Naive thymus-derived CD8-positive, alpha-beta T cell (primary cell): ENCODE data around the gene EREG. TPM values are rescaled to one million over a fixed set of nuclear protein-coding genes. Genes with fewer than 3 reads are reported as not detected.

Experiments used
- ATAC-seq, 2 donors: fragments of 150-1000 bp; cut with Tn5 transposase in 1 of 2; sonication (Bioruptor Pico), chemical (Tn5 transposase) in 1 of 2; 1 replicate in 1 of 2; 2 replicates in 1 of 2; pipeline ENCODE4 v1.10.0; 2021; ENCODE audit warnings: mild to moderate bottlenecking in 2 of 2, moderate library complexity in 2 of 2
- POLR2A ChIA-PET: fragments of 350-600 bp; sonication (Branson Sonifier 250); formaldehyde crosslinking; loops from one replicate; lab custom pipeline; 2021; ENCODE audit warnings: antibody characterized with exemption; lab: Charles Lee
- DNase-seq, 10 donors: peaks; one replicate each; pipeline versions ENCODE4 v3.0.0 to v3.0.0-alpha.2; 2020 to 2022
- H3K27ac Mint-ChIP-seq, 10 donors: one replicate each; pipeline ENCODE4 v1.8.0; 2020 to 2022; ENCODE audit warnings: mild to moderate bottlenecking in 10 of 10, mixed read lengths in 10 of 10, moderate library complexity in 4 of 10, inconsistent platforms in 1 of 10
- H3K27me3 Mint-ChIP-seq, 5 donors: one replicate each; pipeline ENCODE4 v1.8.0; 2021 to 2022; ENCODE audit warnings: mixed read lengths in 5 of 5
- H3K36me3 Mint-ChIP-seq, 3 donors: one replicate each; pipeline ENCODE4 v1.8.0; 2020 to 2022; ENCODE audit warnings: mixed read lengths in 3 of 3, mild to moderate bottlenecking in 2 of 3, inconsistent platforms in 1 of 3
- H3K4me1 Mint-ChIP-seq, 4 donors: one replicate each; pipeline ENCODE4 v1.8.0; 2021 to 2022; ENCODE audit warnings: mixed read lengths in 4 of 4
- H3K4me3 Mint-ChIP-seq, 10 donors: one replicate each; pipeline ENCODE4 v1.8.0; 2020 to 2022; ENCODE audit warnings: mild to moderate bottlenecking in 10 of 10, mixed read lengths in 10 of 10, moderate library complexity in 6 of 10, inconsistent platforms in 1 of 10
- H3K9me3 Mint-ChIP-seq, 9 donors: one replicate each; pipeline ENCODE4 v1.8.0; 2020 to 2022; ENCODE audit warnings: mixed read lengths in 9 of 9, mild to moderate bottlenecking in 3 of 9, inconsistent platforms in 1 of 9, moderate library complexity in 1 of 9
- polyA plus RNA-seq, 3 donors: library from polyadenylated mRNA; unstranded; fragments of 300-500 nt; fragmentation: Illumina TruSeq; gene quantifications; one replicate each; pipeline ENCODE4 v1.2.3, GENCODE V29; 2021
- total RNA-seq, 8 experiments: library from RNA in 2 of 8; stranded (reverse) in 2 of 8; gene quantifications; one replicate each; pipeline ENCODE4 v1.2.3 and lab custom pipeline; 2021 to 2026

EREG gene
- total and polyA plus RNA-seq, 5 experiments from 2014 or later: not detected

GRCh38 chr4:74361671-74362070 lies 3.3 kb upstream of the EREG start:
- ATAC-seq: no peak
- Mint-ChIP-seq H3K36me3 (no peaks in the 10 kb centered on the region), H3K4me3 (no peak overlapping the region), H3K9me3 (no peaks in the 10 kb centered on the region), H3K27ac (no peak overlapping the region), H3K4me1 (peaks cover 9 to 17% (median 15%) of the 10 kb centered on the region in 4 donors), H3K27me3 (peaks cover 27 to 41% (median 35%) of the 10 kb centered on the region in 5 donors)
- DNase-seq: no peak
- POLR2A ChIA-PET: no interaction called here

DNA sequence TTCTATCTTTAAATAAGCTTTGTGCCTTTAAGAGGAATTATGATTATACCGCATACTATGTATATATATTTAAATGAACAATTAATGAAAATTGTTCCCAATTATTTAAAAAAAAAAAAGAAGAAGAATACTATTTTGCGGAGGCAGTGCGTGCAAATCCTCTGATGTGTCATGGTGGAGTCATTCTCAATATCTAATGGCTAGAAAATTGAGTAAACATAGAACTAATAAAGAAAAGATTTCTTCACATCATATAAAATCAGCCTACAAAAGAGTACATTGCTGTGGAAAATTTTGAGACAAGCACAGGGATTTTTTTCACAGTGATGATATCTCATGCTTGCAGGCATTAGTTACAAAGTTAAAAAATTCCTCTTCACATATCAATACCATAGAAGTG lies 2.6 kb upstream of the EREG start:
- DNase-seq (no peak), ATAC-seq (no peak)
- Mint-ChIP-seq H3K9me3 (no peaks in the 10 kb centered on the region), H3K4me1 (peaks cover 9 to 17% (median 15%) of the 10 kb centered on the region in 4 donors), H3K36me3 (no peaks in the 10 kb centered on the region), H3K27ac (no peak overlapping the region), H3K4me3 (no peak overlapping the region), H3K27me3 (peaks cover 30 to 48% (median 39%) of the 10 kb centered on the region in 5 donors)
- POLR2A ChIA-PET: no interaction called here

GRCh38 chr4:74364256-74364651 lies 691 bp upstream of the EREG start:
- peak overlapping the region in 7 of 10 donors; percentile 38 to 83 (median 78) for H3K4me3 Mint-ChIP-seq

GRCh38 chr4:74365761-74366160 lies 816 bp downstream of the EREG start:
- Mint-ChIP-seq H3K9me3 (no peaks in the 10 kb centered on the region), H3K4me1 (peaks cover 9 to 17% (median 15%) of the 10 kb centered on the region in 4 donors), H3K27ac (no peak overlapping the region), H3K27me3 (peaks cover 31 to 57% (median 39%) of the 10 kb centered on the region in 5 donors), H3K36me3 (no peaks in the 10 kb centered on the region), H3K4me3 (peak overlapping the region in 3 of 10 donors; percentile 8 to 79 (median 46))
- POLR2A ChIA-PET: no interaction called here
- DNase-seq: no peak
- no peak for ATAC-seq

More at GRCh38 chr4:74364256-74364651, 691 bp upstream of the EREG start:
- peaks cover 9 to 17% (median 15%) of the 10 kb centered on the region in 4 donors for H3K4me1 Mint-ChIP-seq
- H3K9me3 Mint-ChIP-seq: no peaks in the 10 kb centered on the region
- H3K36me3 Mint-ChIP-seq: no peaks in the 10 kb centered on the region
- POLR2A ChIA-PET: no interaction called here
- peaks cover 31 to 57% (median 39%) of the 10 kb centered on the region in 5 donors for H3K27me3 Mint-ChIP-seq
- peak overlapping the region in 1 of 10 donors; percentile 45 for H3K27ac Mint-ChIP-seq
- ATAC-seq: peak in 1 of 2 donors; percentile 7
- no peak for DNase-seq

DNA sequence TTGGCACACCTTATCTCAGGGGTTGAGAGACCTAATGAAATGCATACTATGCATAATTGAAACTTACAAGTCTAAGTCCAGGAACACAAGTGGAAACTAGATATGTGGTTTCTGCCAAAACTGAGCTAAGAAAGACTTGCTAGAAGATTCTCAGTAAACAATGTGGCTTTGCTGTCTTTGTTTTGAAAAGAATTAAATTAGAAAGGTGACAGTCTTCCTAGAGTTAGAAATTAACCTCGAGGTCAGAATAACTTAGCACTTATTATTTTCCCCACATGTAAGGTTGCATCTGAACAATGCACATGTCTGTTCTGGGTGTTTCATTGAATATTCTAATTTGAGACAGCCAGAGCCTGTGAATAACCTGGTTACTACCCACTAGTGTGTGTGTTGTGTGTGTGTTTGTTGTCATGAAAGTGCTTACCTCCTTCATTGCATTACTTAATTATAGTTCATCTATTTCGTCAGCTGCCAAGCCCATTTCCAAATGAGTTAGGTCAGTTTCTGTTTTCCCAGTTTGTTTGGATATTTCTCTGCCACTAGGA lies 1.5 kb downstream of the EREG start:
- DNase-seq (no peak), ATAC-seq (no peak)
- Mint-ChIP-seq H3K27ac (no peak overlapping the region), H3K27me3 (peaks cover 31 to 62% (median 39%) of the 10 kb centered on the region in 5 donors), H3K4me3 (no peak overlapping the region), H3K9me3 (no peaks in the 10 kb centered on the region), H3K4me1 (peaks cover 9 to 17% (median 15%) of the 10 kb centered on the region in 4 donors), H3K36me3 (no peaks in the 10 kb centered on the region)
- POLR2A ChIA-PET: no interaction called here

DNA sequence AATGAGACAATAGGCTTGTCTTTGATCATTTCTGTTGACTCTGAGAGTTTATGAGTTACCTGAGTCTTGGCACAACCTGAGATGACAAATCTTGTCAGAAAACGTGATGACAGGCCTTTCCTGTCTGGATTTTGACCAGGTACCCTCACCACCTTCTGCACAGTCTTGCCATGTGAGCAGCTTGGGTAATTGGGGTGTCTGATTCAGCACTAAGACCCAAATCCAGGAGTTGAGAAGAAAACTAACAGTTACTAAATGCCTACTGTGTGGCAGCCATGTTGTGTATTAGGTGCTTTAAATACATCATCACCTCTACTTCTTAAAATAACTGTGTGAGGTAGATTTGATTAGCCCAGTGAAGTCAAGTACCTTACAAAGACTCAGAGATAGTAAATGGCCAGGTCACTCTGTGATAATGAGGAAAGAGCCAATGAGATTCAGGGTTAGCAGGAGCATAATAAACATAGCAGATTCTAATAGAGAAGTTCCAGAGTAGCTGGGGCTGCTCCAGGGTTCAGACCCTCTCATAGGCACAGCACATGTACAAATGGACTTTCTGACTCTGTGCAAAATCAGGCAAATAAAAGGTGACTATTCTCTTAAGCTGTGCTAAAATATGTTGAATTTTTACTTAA lies 2.8 kb downstream of the EREG start:
- no peaks in the 10 kb centered on the region for H3K9me3 Mint-ChIP-seq
- peaks cover 32 to 67% (median 42%) of the 10 kb centered on the region in 5 donors for H3K27me3 Mint-ChIP-seq
- no peak overlapping the region for H3K4me3 Mint-ChIP-seq
- peaks cover 9 to 17% (median 15%) of the 10 kb centered on the region in 4 donors for H3K4me1 Mint-ChIP-seq
- ATAC-seq: no peak
- POLR2A ChIA-PET: no interaction called here
- DNase-seq: no peak
- no peak overlapping the region for H3K27ac Mint-ChIP-seq
- H3K36me3 Mint-ChIP-seq: no peaks in the 10 kb centered on the region

DNA sequence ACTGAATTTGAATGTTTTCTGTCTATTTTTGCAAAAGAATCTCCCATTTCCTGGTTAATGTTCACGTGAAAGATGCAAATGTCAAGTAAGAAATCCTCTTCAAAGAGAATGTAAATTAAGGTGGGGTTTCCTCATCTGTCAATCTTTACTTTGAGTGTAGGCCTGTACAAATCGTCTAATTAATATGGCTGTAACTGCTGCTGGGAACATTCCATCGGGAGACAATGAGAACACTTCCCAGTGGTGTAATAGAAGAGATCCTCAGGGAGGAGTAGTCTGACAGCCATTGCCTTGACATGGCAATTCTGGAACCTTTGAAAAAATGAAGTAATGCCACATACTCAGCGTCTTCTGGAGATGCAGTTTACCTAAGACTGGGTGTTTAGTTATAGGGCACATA lies 3.7 kb downstream of the EREG start:
- Mint-ChIP-seq H3K27me3 (peaks cover 28 to 59% (median 34%) of the 10 kb centered on the region in 5 donors), H3K36me3 (no peaks in the 10 kb centered on the region), H3K4me3 (no peak overlapping the region), H3K27ac (no peak overlapping the region), H3K9me3 (no peaks in the 10 kb centered on the region), H3K4me1 (peaks cover 9 to 17% (median 15%) of the 10 kb centered on the region in 4 donors)
- no peak for DNase-seq
- POLR2A ChIA-PET: no interaction called here
- no peak for ATAC-seq

DNA sequence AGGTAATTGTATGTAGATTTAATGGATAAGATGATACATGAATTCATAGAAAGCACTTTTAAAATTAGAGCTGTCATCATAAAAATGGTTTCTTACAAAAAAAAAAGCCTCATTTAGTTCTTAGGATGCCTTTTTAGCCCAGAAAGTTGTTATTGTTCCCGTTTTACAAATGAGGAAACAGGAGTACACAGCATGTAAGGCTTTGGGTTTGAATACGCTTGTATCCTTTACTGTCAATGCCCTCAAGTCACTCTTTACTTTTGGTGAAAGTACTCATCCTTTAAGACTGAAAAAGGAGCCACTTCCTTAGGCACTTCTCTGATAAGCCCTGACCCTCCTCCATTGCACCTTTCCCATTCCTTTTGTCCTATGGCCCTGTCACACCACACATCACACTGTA lies 4.9 kb downstream of the EREG start:
- Mint-ChIP-seq H3K9me3 (no peaks in the 10 kb centered on the region), H3K36me3 (no peaks in the 10 kb centered on the region), H3K4me1 (peaks cover 5 to 7% (median 5%) of the 10 kb centered on the region in 4 donors), H3K27ac (no peak overlapping the region), H3K4me3 (no peak overlapping the region), H3K27me3 (peaks cover 21 to 46% (median 27%) of the 10 kb centered on the region in 5 donors)
- no peak for ATAC-seq
- no peak for DNase-seq
- POLR2A ChIA-PET: no interaction called here

GRCh38 chr4:74370912-74371311 lies 6.0 kb downstream of the EREG start:
- H3K9me3 Mint-ChIP-seq: no peaks in the 10 kb centered on the region
- peak; percentile 74 to 84 for ATAC-seq
- peaks cover 16 to 36% (median 19%) of the 10 kb centered on the region in 5 donors for H3K27me3 Mint-ChIP-seq
- no peak overlapping the region for H3K4me3 Mint-ChIP-seq
- POLR2A ChIA-PET: no interaction called here
- H3K4me1 Mint-ChIP-seq: no peaks in the 10 kb centered on the region
- H3K27ac Mint-ChIP-seq: no peak overlapping the region
- H3K36me3 Mint-ChIP-seq: no peaks in the 10 kb centered on the region
- DNase-seq: peak in 4 of 10 donors; percentile 14 to 31 (median 22)

DNA sequence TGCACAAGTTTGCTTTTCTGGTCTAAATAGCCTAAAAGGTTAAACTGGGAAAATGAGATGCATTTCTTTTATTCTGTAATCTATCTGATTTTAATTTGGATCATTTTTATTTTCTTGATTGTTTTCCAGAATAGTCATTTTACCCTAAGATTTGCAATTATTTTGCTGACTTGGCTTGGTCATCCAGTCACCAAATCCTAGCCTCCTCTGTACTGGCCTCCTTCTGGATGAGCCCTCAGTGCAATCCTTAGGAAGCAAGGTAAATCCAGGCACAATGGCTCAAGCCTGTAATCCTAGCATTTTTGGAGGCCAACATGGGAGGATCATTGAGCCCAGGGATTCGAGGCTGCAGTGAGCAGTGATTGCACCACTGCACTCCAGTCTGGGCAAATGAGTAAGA lies 9.2 kb downstream of the EREG start:
- Mint-ChIP-seq H3K9me3 (no peaks in the 10 kb centered on the region), H3K4me1 (no peaks in the 10 kb centered on the region), H3K27ac (no peak overlapping the region), H3K4me3 (no peak overlapping the region), H3K36me3 (no peaks in the 10 kb centered on the region), H3K27me3 (peaks cover 8 to 15% (median 11%) of the 10 kb centered on the region in 5 donors)
- no peak for ATAC-seq
- POLR2A ChIA-PET: no interaction called here
- no peak for DNase-seq

- DNase-seq (no peak), ATAC-seq (no peak)
- no peaks in the 10 kb centered on the region for H3K4me1 Mint-ChIP-seq
- peaks cover 7 to 15% (median 11%) of the 10 kb centered on the region in 5 donors for H3K27me3 Mint-ChIP-seq
- H3K36me3 Mint-ChIP-seq: no peaks in the 10 kb centered on the region
- H3K27ac Mint-ChIP-seq: no peak overlapping the region
- POLR2A ChIA-PET: no interaction called here
- no peak overlapping the region for H3K4me3 Mint-ChIP-seq
- no peaks in the 10 kb centered on the region for H3K9me3 Mint-ChIP-seq
These were observed 9.8 kb downstream of the EREG start for GRCh38 chr4:74374561-74375327.

DNA sequence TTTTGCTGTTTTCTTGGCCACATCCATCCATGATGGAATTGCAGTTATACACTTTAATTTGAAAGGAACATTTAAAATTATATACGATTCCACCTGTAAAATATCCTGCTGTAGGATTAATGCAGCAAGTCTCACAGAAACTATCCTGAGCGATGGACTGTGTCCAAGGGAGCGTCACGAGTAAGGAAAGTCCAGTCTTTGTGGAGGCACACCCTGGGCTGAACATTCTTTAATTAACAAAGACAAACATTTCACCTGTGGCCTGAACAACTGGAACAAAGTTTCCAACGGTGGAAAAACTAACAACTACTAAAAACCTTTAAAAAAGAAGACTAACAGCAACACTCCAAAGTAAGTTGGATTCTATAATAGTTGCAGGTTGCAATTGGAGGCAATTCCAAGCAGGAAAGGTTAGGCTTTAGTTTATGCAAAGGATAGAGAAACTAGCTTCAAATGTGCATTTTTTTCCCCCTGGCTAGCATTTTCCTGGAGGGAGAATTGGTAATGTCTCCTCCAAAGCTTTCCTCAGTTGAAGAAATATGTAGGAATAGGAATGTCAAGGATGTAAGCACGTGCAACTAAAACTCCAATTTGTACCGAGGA lies 11.0 kb downstream of the EREG start:
- POLR2A ChIA-PET: no interaction called here
- ATAC-seq: no peak
- H3K36me3 Mint-ChIP-seq: no peaks in the 10 kb centered on the region

More for the DNA sequence above, 11.0 kb downstream of the EREG start:
- H3K4me1 Mint-ChIP-seq: no peaks in the 10 kb centered on the region
- H3K9me3 Mint-ChIP-seq: no peaks in the 10 kb centered on the region
- no peak overlapping the region for H3K4me3 Mint-ChIP-seq
- no peak overlapping the region for H3K27ac Mint-ChIP-seq
- H3K27me3 Mint-ChIP-seq: peaks cover 5 to 15% (median 13%) of the 10 kb centered on the region in 5 donors
- DNase-seq: no peak
